Measurements from ENCODE around the gene RPS6KA1.
"Not testable (repeated sequence)": the region's sequence is repeated elsewhere in the genome, so short reads cannot be mapped to it uniquely, and the experiment has no call there.

Gene RPS6KA1

GRCh38 chr1:26585471-26585870 lies 55.9 kb downstream of the RPS6KA1 start:
- no peak for DNase-seq
- Histone ChIP-seq H3K4me3 (ENCODE audit: low read length) (no peak overlapping the region), H3K23ac (ENCODE audit: low read length) (no peak overlapping the region), H4K8ac (ENCODE audit: low read depth, low read length) (no peak overlapping the region), H2BK120ac (ENCODE audit: low read depth, low read length) (no peak overlapping the region), H3K79me1 (ENCODE audit: low read length) (no peaks in the 10 kb centered on the region), H2BK5ac (ENCODE audit: low read length) (no peak overlapping the region), H3K27me3 (ENCODE audit: insufficient read depth, low read length, poor library complexity) (no peaks in the 10 kb centered on the region), H3K4me1 (ENCODE audit: control insufficient read depth, low read depth, low read length) (no peaks in the 10 kb centered on the region), H3K27ac (ENCODE audit: low read depth, low read length) (no peak overlapping the region), H3K36me3 (ENCODE audit: control insufficient read depth, insufficient read depth, low read length) (no peaks in the 10 kb centered on the region), H3K79me2 (ENCODE audit: control insufficient read depth, insufficient read depth, low read length) (no peaks in the 10 kb centered on the region), H2AK5ac (ENCODE audit: low read length) (no peak overlapping the region), H3K9ac (ENCODE audit: low read length) (no peak overlapping the region), H3K18ac (ENCODE audit: low read length) (no peak overlapping the region), H3K4ac (ENCODE audit: low read depth, low read length) (no peak overlapping the region), H2BK15ac (replicated peaks; ENCODE audit: low read depth) (no peak overlapping the region), H3K4me2 (ENCODE audit: low read length) (no peak overlapping the region), H3K56ac (ENCODE audit: low read length) (no peak overlapping the region), H4K5ac (ENCODE audit: low read length) (no peak overlapping the region)
- no CpG with 5 or more reads among the region's 6 CpGs for WGBS (ENCODE audit: extremely low coverage, insufficient coverage, low lambda C conversion rate)

DNA sequence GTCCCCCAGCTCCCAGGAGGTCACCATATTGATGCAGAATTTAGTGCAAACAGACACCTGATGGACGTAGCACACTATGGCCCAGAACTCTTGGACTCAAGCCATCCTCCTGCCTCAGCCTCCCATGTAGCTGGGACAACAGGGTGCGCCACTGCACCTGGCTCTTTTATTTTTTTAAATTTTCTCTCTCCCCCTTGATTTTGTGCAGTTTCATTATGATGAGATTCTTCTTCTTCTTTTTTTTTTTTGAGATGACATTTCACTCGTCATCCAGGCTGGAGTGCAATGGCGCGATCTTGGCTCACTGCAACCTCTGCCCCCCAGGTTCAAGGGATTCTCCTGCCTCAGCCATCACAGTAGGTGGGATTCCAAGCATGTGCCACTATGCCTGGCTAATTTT lies 63.8 kb downstream of the RPS6KA1 start:
- no peak for DNase-seq
- Histone ChIP-seq H2BK5ac (ENCODE audit: low read length) (no peak overlapping the region), H2BK120ac (ENCODE audit: low read depth, low read length) (no peak overlapping the region), H3K18ac (ENCODE audit: low read length) (no peak overlapping the region), H3K27me3 (ENCODE audit: insufficient read depth, low read length, poor library complexity) (no peaks in the 10 kb centered on the region), H3K4ac (ENCODE audit: low read depth, low read length) (no peak overlapping the region), H3K23ac (ENCODE audit: low read length) (no peak overlapping the region), H2AK5ac (ENCODE audit: low read length) (no peak overlapping the region), H3K79me1 (ENCODE audit: low read length) (no peaks in the 10 kb centered on the region), H3K4me3 (ENCODE audit: low read length) (no peak overlapping the region), H3K4me2 (ENCODE audit: low read length) (no peak overlapping the region), H3K27ac (ENCODE audit: low read depth, low read length) (no peak overlapping the region), H4K8ac (ENCODE audit: low read depth, low read length) (no peak overlapping the region), H3K79me2 (ENCODE audit: control insufficient read depth, insufficient read depth, low read length) (no peaks in the 10 kb centered on the region), H3K9ac (ENCODE audit: low read length) (no peak overlapping the region), H3K36me3 (ENCODE audit: control insufficient read depth, insufficient read depth, low read length) (no peaks in the 10 kb centered on the region), H4K5ac (ENCODE audit: low read length) (no peak overlapping the region), H2BK15ac (replicated peaks; ENCODE audit: low read depth) (no peak overlapping the region), H3K56ac (ENCODE audit: low read length) (no peak overlapping the region), H3K4me1 (ENCODE audit: control insufficient read depth, low read depth, low read length) (no peaks in the 10 kb centered on the region)
- no CpG with 5 or more reads among the region's 5 CpGs for WGBS (ENCODE audit: extremely low coverage, insufficient coverage, low lambda C conversion rate)

DNA sequence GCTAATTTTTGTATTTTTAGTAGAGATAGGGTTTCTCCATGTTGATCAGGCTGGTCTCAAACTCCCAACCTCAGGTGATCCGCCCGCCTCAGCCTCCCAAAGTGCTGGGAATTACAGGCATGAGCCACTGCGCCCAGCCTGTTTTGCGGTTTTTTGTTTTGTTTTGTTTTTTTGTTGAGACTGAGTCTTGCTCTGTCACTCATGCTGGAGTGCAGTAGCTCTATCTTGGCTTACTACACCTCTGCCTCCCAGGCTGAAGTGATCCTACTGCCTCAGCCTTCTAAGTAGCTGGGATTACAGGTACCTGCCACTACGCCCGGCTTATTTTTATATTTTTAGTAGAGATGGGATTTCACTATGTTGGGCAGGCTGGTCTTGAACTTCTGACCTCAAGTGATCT lies 65.0 kb downstream of the RPS6KA1 start:
- H3K79me2 ChIP-seq (ENCODE audit: control insufficient read depth, insufficient read depth, low read length); H4K5ac ChIP-seq (ENCODE audit: low read length); H3K56ac ChIP-seq (ENCODE audit: low read length); H3K23ac ChIP-seq (ENCODE audit: low read length); H2BK15ac ChIP-seq (replicated peaks; ENCODE audit: low read depth); H2BK5ac ChIP-seq (ENCODE audit: low read length); H3K4me1 ChIP-seq (ENCODE audit: control insufficient read depth, low read depth, low read length); H3K18ac ChIP-seq (ENCODE audit: low read length); H3K79me1 ChIP-seq (ENCODE audit: low read length); H2BK120ac ChIP-seq (ENCODE audit: low read depth, low read length); H3K4me2 ChIP-seq (ENCODE audit: low read length); H3K9ac ChIP-seq (ENCODE audit: low read length); H4K8ac ChIP-seq (ENCODE audit: low read depth, low read length); H3K27me3 ChIP-seq (ENCODE audit: insufficient read depth, low read length, poor library complexity); H3K4ac ChIP-seq (ENCODE audit: low read depth, low read length); H3K4me3 ChIP-seq (ENCODE audit: low read length); H3K36me3 ChIP-seq (ENCODE audit: control insufficient read depth, insufficient read depth, low read length); H3K27ac ChIP-seq (ENCODE audit: low read depth, low read length); H2AK5ac ChIP-seq (ENCODE audit: low read length); DNase-seq: not testable (repeated sequence)
- no CpG with 5 or more reads among the region's 6 CpGs for WGBS (ENCODE audit: extremely low coverage, insufficient coverage, low lambda C conversion rate)

DNA sequence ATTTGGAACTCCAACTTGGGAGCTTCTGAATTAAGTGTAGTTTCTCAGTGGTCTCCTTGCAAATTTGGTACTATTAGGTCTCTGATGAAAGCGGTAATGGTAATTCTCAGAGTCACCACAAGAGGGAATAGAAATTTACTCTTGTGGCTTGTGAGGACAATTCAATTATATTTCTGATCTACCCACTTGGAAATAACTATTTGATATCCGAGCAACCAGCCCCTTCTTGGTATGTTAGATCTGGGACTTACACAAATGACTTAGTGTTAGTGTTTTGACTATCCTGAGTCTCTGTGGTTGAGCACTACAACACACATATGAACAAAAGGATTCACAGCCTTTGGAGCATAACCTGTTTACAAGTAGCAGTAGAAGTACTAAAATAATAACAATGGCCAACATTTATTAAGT lies 68.1 kb downstream of the RPS6KA1 start:
- WGBS (ENCODE audit: extremely low coverage, insufficient coverage, low lambda C conversion rate), result no CpG with 5 or more reads among the region's 2 CpGs
- Histone ChIP-seq H3K23ac (ENCODE audit: low read length) (no peak overlapping the region), H2BK120ac (ENCODE audit: low read depth, low read length) (no peak overlapping the region), H2BK5ac (ENCODE audit: low read length) (no peak overlapping the region), H3K4ac (ENCODE audit: low read depth, low read length) (no peak overlapping the region), H3K56ac (ENCODE audit: low read length) (no peak overlapping the region), H2AK5ac (ENCODE audit: low read length) (no peak overlapping the region), H3K27me3 (ENCODE audit: insufficient read depth, low read length, poor library complexity) (no peaks in the 10 kb centered on the region), H4K5ac (ENCODE audit: low read length) (no peak overlapping the region), H3K9ac (ENCODE audit: low read length) (no peak overlapping the region), H3K4me3 (ENCODE audit: low read length) (no peak overlapping the region), H3K36me3 (ENCODE audit: control insufficient read depth, insufficient read depth, low read length) (no peaks in the 10 kb centered on the region), H3K4me2 (ENCODE audit: low read length) (no peak overlapping the region), H3K18ac (ENCODE audit: low read length) (no peak overlapping the region), H4K8ac (ENCODE audit: low read depth, low read length) (no peak overlapping the region), H3K79me1 (ENCODE audit: low read length) (no peaks in the 10 kb centered on the region), H3K79me2 (ENCODE audit: control insufficient read depth, insufficient read depth, low read length) (no peaks in the 10 kb centered on the region), H3K27ac (ENCODE audit: low read depth, low read length) (no peak overlapping the region), H2BK15ac (replicated peaks; ENCODE audit: low read depth) (no peak overlapping the region), H3K4me1 (ENCODE audit: control insufficient read depth, low read depth, low read length) (no peaks in the 10 kb centered on the region)
- DNase-seq, result peak; percentile 64

DNA sequence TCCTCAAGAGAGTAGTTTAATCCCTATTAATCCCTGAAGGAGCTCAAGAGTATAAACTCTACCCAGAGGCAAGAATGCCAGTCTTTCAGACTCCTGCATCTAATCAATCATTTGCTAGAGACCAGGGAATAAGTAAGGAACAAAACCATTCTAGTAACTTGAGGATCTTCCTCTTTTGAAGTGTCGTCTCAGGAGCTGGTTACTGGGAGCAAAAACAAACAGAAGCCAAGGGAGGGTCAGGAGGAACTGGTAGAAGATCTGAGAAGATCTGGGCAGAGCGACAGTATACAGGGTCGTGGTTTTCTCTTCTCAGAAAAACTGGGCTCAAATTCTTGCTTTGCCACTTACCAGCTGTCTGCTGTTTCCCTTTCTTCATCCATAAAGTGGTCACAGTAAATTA lies 69.3 kb downstream of the RPS6KA1 start:
- WGBS (ENCODE audit: extremely low coverage, insufficient coverage, low lambda C conversion rate), result no CpG with 5 or more reads among the region's 3 CpGs
- Histone ChIP-seq H3K4me1 (ENCODE audit: control insufficient read depth, low read depth, low read length) (peaks cover 4% of the 10 kb centered on the region), H3K4me2 (ENCODE audit: low read length) (no peak overlapping the region), H2BK5ac (ENCODE audit: low read length) (no peak overlapping the region), H3K79me2 (ENCODE audit: control insufficient read depth, insufficient read depth, low read length) (no peaks in the 10 kb centered on the region), H3K9ac (ENCODE audit: low read length) (no peak overlapping the region), H3K18ac (ENCODE audit: low read length) (no peak overlapping the region), H2BK15ac (replicated peaks; ENCODE audit: low read depth) (no peak overlapping the region), H4K5ac (ENCODE audit: low read length) (no peak overlapping the region), H4K8ac (ENCODE audit: low read depth, low read length) (no peak overlapping the region), H3K4ac (ENCODE audit: low read depth, low read length) (no peak overlapping the region), H2AK5ac (ENCODE audit: low read length) (no peak overlapping the region), H3K79me1 (ENCODE audit: low read length) (no peaks in the 10 kb centered on the region), H3K56ac (ENCODE audit: low read length) (no peak overlapping the region), H3K27ac (ENCODE audit: low read depth, low read length) (no peak overlapping the region), H3K27me3 (ENCODE audit: insufficient read depth, low read length, poor library complexity) (no peaks in the 10 kb centered on the region), H3K23ac (ENCODE audit: low read length) (no peak overlapping the region), H3K4me3 (ENCODE audit: low read length) (no peak overlapping the region), H2BK120ac (ENCODE audit: low read depth, low read length) (no peak overlapping the region), H3K36me3 (ENCODE audit: control insufficient read depth, insufficient read depth, low read length) (no peaks in the 10 kb centered on the region)
- DNase-seq, result no peak

- peaks cover 5% of the 10 kb centered on the region for H3K4me1 ChIP-seq (ENCODE audit: control insufficient read depth, low read depth, low read length)
- H4K8ac ChIP-seq (ENCODE audit: low read depth, low read length), result no peak overlapping the region
- H3K27me3 ChIP-seq (ENCODE audit: insufficient read depth, low read length, poor library complexity), result no peaks in the 10 kb centered on the region
- peak; percentile 61 for DNase-seq
- WGBS (ENCODE audit: extremely low coverage, insufficient coverage, low lambda C conversion rate), result no CpG with 5 or more reads among the region's 2 CpGs
- no peak overlapping the region for H3K4me2 ChIP-seq (ENCODE audit: low read length)
- H3K4me3 ChIP-seq (ENCODE audit: low read length), result no peak overlapping the region
- H2BK5ac ChIP-seq (ENCODE audit: low read length), result no peak overlapping the region
- no peak overlapping the region for H3K9ac ChIP-seq (ENCODE audit: low read length)
- no peaks in the 10 kb centered on the region for H3K79me1 ChIP-seq (ENCODE audit: low read length)
- no peaks in the 10 kb centered on the region for H3K36me3 ChIP-seq (ENCODE audit: control insufficient read depth, insufficient read depth, low read length)
- no peak overlapping the region for H2AK5ac ChIP-seq (ENCODE audit: low read length)
- H3K4ac ChIP-seq (ENCODE audit: low read depth, low read length), result no peak overlapping the region
- H4K5ac ChIP-seq (ENCODE audit: low read length), result no peak overlapping the region
- H3K23ac ChIP-seq (ENCODE audit: low read length), result no peak overlapping the region
- no peak overlapping the region for H3K56ac ChIP-seq (ENCODE audit: low read length)
- H3K79me2 ChIP-seq (ENCODE audit: control insufficient read depth, insufficient read depth, low read length), result no peaks in the 10 kb centered on the region
- H2BK15ac ChIP-seq (replicated peaks; ENCODE audit: low read depth), result no peak overlapping the region
- H3K27ac ChIP-seq (ENCODE audit: low read depth, low read length), result no peak overlapping the region
- no peak overlapping the region for H3K18ac ChIP-seq (ENCODE audit: low read length)
- no peak overlapping the region for H2BK120ac ChIP-seq (ENCODE audit: low read depth, low read length)
Observed at GRCh38 chr1:26602378-26602959, 72.9 kb downstream of the RPS6KA1 start.
